IPS-NIHi7 (cell line): ENCODE data around the gene SIVA1.

Experiments used
- DNase-seq: peaks from one replicate; pipeline ENCODE4 v3.0.0; 2012; ENCODE audit warnings: mixed read lengths; ENCODE audit errors: extremely low spot score

The SIVA1 gene

GRCh38 chr14:104752735-104753527, at the start of gene SIVA1:
Gene SIVA1 (plus strand): TSS chr14:104753147. CDS start chr14:104753202, 55 bp downstream.
- DNase-seq: peak; percentile 100

GRCh38 chr14:104703269-104703668, 49.7 kb upstream of the SIVA1 start:
- DNase-seq: no peak

- DNase-seq: no peak
These were observed 48.7 kb upstream of the SIVA1 start for GRCh38 chr14:104704252-104704651.

- DNase-seq: no peak
These were observed 47.5 kb upstream of the SIVA1 start for GRCh38 chr14:104705340-104706047.

GRCh38 chr14:104706733-104707607, 46.0 kb upstream of the SIVA1 start:
- DNase-seq: no peak

GRCh38 chr14:104707608-104708595, 45.0 kb upstream of the SIVA1 start:
- no peak for DNase-seq

GRCh38 chr14:104708606-104709268, 44.2 kb upstream of the SIVA1 start:
- peak; percentile 97 for DNase-seq

- DNase-seq: no peak
These were observed 43.4 kb upstream of the SIVA1 start for GRCh38 chr14:104709387-104710039.

- DNase-seq: no peak
These were observed 42.7 kb upstream of the SIVA1 start for GRCh38 chr14:104710071-104710735.

- DNase-seq: no peak
These were observed 39.8 kb upstream of the SIVA1 start for GRCh38 chr14:104712881-104713734.

- DNase-seq: no peak
These were observed 38.9 kb upstream of the SIVA1 start for GRCh38 chr14:104714066-104714465.

- DNase-seq: no peak
These were observed 38.3 kb upstream of the SIVA1 start for GRCh38 chr14:104714681-104715080.

- no peak for DNase-seq
These were observed 37.5 kb upstream of the SIVA1 start for GRCh38 chr14:104715416-104715815.

- DNase-seq: no peak
These were observed 37.1 kb upstream of the SIVA1 start for GRCh38 chr14:104715871-104716270.

- no peak for DNase-seq
These were observed 35.8 kb upstream of the SIVA1 start for GRCh38 chr14:104717137-104717536.

GRCh38 chr14:104717646-104718045, 35.3 kb upstream of the SIVA1 start:
- DNase-seq: no peak

GRCh38 chr14:104718147-104718546, 34.8 kb upstream of the SIVA1 start:
- DNase-seq: no peak

- no peak for DNase-seq
These were observed 34.1 kb upstream of the SIVA1 start for GRCh38 chr14:104718871-104719270.
